Tibial nerve (tissue), 4 donors: ENCODE measurements around the gene HTR3B. TPM values are rescaled to one million over a fixed set of nuclear protein-coding genes. Genes with fewer than 3 reads are reported as not detected.
A peak's percentile ranks its signal among the peaks of the same experiment; 100 is the strongest.

Experiments used
- DNase-seq, 2 donors: peaks; one replicate each; pipeline ENCODE4 v3.0.0-alpha.2; 2019; ENCODE audit warnings: low spot score in 2 of 2
- H3K27ac ChIP-seq, 4 donors: fragments of 200-600 bp; sonication (generic) in 3 of 4; one replicate each; pipeline ENCODE4 v1.5.1; 2017 to 2019; ENCODE audit warnings: mild to moderate bottlenecking in 1 of 4
- H3K27me3 ChIP-seq, 2 donors: fragments of 200-600 bp; sonication (generic) in 1 of 2; one replicate each; pipeline versions ENCODE4 v1.5.1 to v1.6.0; 2017 to 2019
- H3K36me3 ChIP-seq, 3 donors: fragments of 200-600 bp; sonication (generic); one replicate each; pipeline ENCODE4 v1.5.1; 2018 to 2019
- H3K4me1 ChIP-seq, 4 donors: fragments of 200-600 bp; sonication (generic) in 3 of 4; one replicate each; pipeline ENCODE4 v1.5.1; 2017 to 2019
- H3K4me3 ChIP-seq, 4 donors: fragments of 200-600 bp; sonication (generic) in 3 of 4; one replicate each; pipeline ENCODE4 v1.5.1; 2017 to 2019; ENCODE audit warnings: mild to moderate bottlenecking in 1 of 4, moderate library complexity in 1 of 4
- H3K9me3 ChIP-seq, 4 donors: fragments of 200-600 bp; sonication (generic) in 3 of 4; one replicate each; pipeline ENCODE4 v1.5.1; 2017 to 2019
- CTCF ChIP-seq, 5 experiments: fragments of 200-600 bp in 3 of 5; fragments of 450-650 bp in 2 of 5; sonication (generic) in 3 of 5; IDR thresholded peaks; one replicate each; pipeline ENCODE4 v1.5.1; 2016 to 2019; ENCODE audit warnings: antibody characterized with exemption in 5 of 5, mild to moderate bottlenecking in 3 of 5, moderate library complexity in 2 of 5
- POLR2A ChIP-seq, 2 donors: fragments of 450-650 bp; IDR thresholded peaks; one replicate each; pipeline ENCODE4 v1.6.1; 2017; ENCODE audit warnings: antibody characterized with exemption in 2 of 2, mild to moderate bottlenecking in 2 of 2, moderate library complexity in 2 of 2
- WGBS, 2 donors: methylation state at CpG; one replicate each; pipeline ENCODE4 v1.1.5; 2018; 5-methylcytosine and 5-hydroxymethylcytosine counted together
- small RNA-seq: library from RNA; depleted of rRNA; stranded (forward); fragments of <200 nt; gene quantifications from one replicate; pipeline ENCODE3, GENCODE V24; 2016
- total RNA-seq, 4 donors: library from RNA; depleted of rRNA; stranded (reverse); fragments of >200 nt; gene quantifications; one replicate each; pipeline ENCODE4 v1.1.0, GENCODE V29; 2016

HTR3B gene
- total RNA-seq, 4 donors from 2014 or later: not detected

- Histone ChIP-seq H3K27ac (no peak overlapping the region), H3K27me3 (peaks cover 0 to 29% of the 10 kb centered on the region in 2 donors), H3K9me3 (no peaks in the 10 kb centered on the region), H3K4me3 (no peak overlapping the region), H3K36me3 (no peaks in the 10 kb centered on the region), H3K4me1 (no peaks in the 10 kb centered on the region)
- WGBS, 2 donors: 2 to 5% methylated on average over 6 of the region's 6 CpGs
- TF ChIP-seq POLR2A (IDR thresholded peaks at IDR 0.05) (no peak), CTCF (IDR thresholded peaks at IDR 0.05) (peak; percentile 58 to 76 (median 62))
- peak in 1 of 2 donors; percentile 14 for DNase-seq
Measured at GRCh38 chr11:113994077-113994954, 89.7 kb downstream of the HTR3B start.

Small RNAs within 50 kb of the gene (small RNA-seq; reads per million reads assigned to genes)
- not detected for gene RNU6-1107P

Other genes with a start within 250 kb of the HTR3B start
- 10 to 100 TPM; 35.0 to 42.2 (median 41.9) TPM for gene TMPRSS5, start 198.5 kb upstream of the HTR3B start, total RNA-seq
- 10 to 100 TPM in 3 of 4 donors, 1 to 10 TPM in 1; 9.8 to 14.2 (median 12.6) TPM for gene ZW10, start 131.1 kb upstream of the HTR3B start, total RNA-seq
- not detected for gene CLDN25, start 125.0 kb upstream of the HTR3B start, total RNA-seq
- 10 to 100 TPM; 10.7 to 20.4 (median 15.4) TPM for gene USP28, start 29.2 kb upstream of the HTR3B start, total RNA-seq
- not detected for gene HTR3A, start 70.3 kb downstream of the HTR3B start, total RNA-seq
- 100 to 1,000 TPM; 405 to 756 (median 580) TPM for gene ZBTB16, start 154.9 kb downstream of the HTR3B start, total RNA-seq